Stromal cell of bone marrow (primary cell): ENCODE results near the gene ABTB2.

Experiments used
- DNase-seq: peaks from one replicate; pipeline ENCODE4 v3.0.0-alpha.2; 2012; ENCODE audit warnings: low read depth

ABTB2 gene

GRCh38 chr11:34314936-34315335, 42.9 kb downstream of the ABTB2 start:
- no peak for DNase-seq

- no peak for DNase-seq
These were observed 43.6 kb downstream of the ABTB2 start for GRCh38 chr11:34314176-34314575.

- no peak for DNase-seq
These were observed 44.7 kb downstream of the ABTB2 start for GRCh38 chr11:34313099-34313517.

GRCh38 chr11:34311126-34311525, 46.7 kb downstream of the ABTB2 start:
- no peak for DNase-seq

- DNase-seq: no peak
These were observed 47.8 kb downstream of the ABTB2 start for GRCh38 chr11:34309965-34310364.

GRCh38 chr11:34308913-34309585, 48.8 kb downstream of the ABTB2 start:
- no peak for DNase-seq

- no peak for DNase-seq
These were observed 49.5 kb downstream of the ABTB2 start for GRCh38 chr11:34308049-34308912.

- DNase-seq: no peak
These were observed 52.0 kb downstream of the ABTB2 start for GRCh38 chr11:34305780-34306179.

GRCh38 chr11:34305193-34305592, 52.6 kb downstream of the ABTB2 start:
- DNase-seq: no peak

GRCh38 chr11:34303028-34303570, 54.7 kb downstream of the ABTB2 start:
- no peak for DNase-seq

- peak; percentile 73 for DNase-seq
These were observed 55.5 kb downstream of the ABTB2 start for GRCh38 chr11:34302046-34302921.

GRCh38 chr11:34300926-34301295, 56.9 kb downstream of the ABTB2 start:
- no peak for DNase-seq

GRCh38 chr11:34300026-34300925, 57.5 kb downstream of the ABTB2 start:
- DNase-seq: no peak

- DNase-seq: no peak
These were observed 58.4 kb downstream of the ABTB2 start for GRCh38 chr11:34299284-34299972.

GRCh38 chr11:34298871-34299270, 58.9 kb downstream of the ABTB2 start:
- DNase-seq: no peak

GRCh38 chr11:34296412-34296811, 61.4 kb downstream of the ABTB2 start:
- DNase-seq: no peak

- DNase-seq: no peak
These were observed 65.3 kb downstream of the ABTB2 start for GRCh38 chr11:34292546-34292945.

GRCh38 chr11:34292111-34292510, 65.7 kb downstream of the ABTB2 start:
- DNase-seq: no peak

- DNase-seq: no peak
These were observed 66.9 kb downstream of the ABTB2 start for GRCh38 chr11:34290926-34291325.

GRCh38 chr11:34288492-34288891, 69.3 kb downstream of the ABTB2 start:
- no peak for DNase-seq
